HG02884 (cell line): ENCODE measurements around the gene DCST1.

ENCODE experiments used
- ATAC-seq: cut with Tn5 transposase; IDR thresholded peaks from one replicate; pipeline ENCODE4 v1.9.1; 2021; ENCODE audit warnings: mild to moderate bottlenecking, moderate library complexity; ENCODE audit not compliant: unreplicated experiment

Gene DCST1

GRCh38 chr1:155001425-155001674, 32.3 kb upstream of the DCST1 start:
- no peak for ATAC-seq

DNA sequence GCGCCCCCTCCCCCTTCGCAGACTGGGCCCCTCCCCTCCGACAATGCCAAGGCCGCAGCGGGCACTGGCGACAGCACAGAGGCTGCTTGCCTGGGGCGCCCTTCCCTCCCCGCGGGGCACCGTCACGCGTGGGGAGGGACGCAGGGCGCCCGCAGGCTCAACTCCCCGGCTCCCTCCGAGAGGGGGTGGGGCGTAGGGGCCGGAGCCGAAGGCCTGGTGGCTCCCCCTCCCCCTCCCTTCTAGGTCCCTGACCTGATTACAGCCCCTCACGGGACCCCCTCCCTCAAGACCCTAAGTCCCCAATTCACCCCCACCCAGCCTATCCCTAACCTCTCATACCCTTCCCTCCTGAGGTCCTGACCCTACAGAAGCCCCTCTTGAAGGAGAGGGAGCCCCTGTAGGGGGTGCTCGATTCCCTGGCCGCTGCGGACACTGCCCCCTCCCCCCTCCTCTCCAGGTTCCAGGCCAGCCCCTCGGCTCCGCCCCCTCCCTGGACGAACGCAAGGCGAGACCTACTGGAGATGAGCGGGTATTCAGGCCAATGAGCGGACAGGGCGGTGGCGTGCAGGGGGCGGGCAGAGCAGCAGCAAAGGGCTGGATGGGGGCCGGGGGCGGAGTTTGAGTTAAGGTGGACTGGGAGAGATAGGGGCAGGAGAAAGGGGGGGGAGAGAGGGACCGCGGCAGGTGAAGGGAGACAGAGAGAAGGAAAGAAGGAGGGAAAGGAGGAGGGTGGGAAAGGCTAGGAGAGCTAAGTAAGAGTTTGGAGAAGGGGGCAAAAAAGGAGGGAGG, 31.8 kb upstream of the DCST1 start:
- ATAC-seq, result no peak

GRCh38 chr1:155002464-155003226, 31.0 kb upstream of the DCST1 start, which contains the start of gene ZBTB7B:
Gene ZBTB7B (plus strand): TSS chr1:155002802. CDS start chr1:155014661, 11,859 bp downstream.
- ATAC-seq, result no peak

GRCh38 chr1:155003227-155003765, 30.3 kb upstream of the DCST1 start:
- ATAC-seq, result no peak

GRCh38 chr1:155003766-155004351, 29.8 kb upstream of the DCST1 start:
- ATAC-seq, result no peak

GRCh38 chr1:155004352-155005075, 29.1 kb upstream of the DCST1 start:
- no peak for ATAC-seq

DNA sequence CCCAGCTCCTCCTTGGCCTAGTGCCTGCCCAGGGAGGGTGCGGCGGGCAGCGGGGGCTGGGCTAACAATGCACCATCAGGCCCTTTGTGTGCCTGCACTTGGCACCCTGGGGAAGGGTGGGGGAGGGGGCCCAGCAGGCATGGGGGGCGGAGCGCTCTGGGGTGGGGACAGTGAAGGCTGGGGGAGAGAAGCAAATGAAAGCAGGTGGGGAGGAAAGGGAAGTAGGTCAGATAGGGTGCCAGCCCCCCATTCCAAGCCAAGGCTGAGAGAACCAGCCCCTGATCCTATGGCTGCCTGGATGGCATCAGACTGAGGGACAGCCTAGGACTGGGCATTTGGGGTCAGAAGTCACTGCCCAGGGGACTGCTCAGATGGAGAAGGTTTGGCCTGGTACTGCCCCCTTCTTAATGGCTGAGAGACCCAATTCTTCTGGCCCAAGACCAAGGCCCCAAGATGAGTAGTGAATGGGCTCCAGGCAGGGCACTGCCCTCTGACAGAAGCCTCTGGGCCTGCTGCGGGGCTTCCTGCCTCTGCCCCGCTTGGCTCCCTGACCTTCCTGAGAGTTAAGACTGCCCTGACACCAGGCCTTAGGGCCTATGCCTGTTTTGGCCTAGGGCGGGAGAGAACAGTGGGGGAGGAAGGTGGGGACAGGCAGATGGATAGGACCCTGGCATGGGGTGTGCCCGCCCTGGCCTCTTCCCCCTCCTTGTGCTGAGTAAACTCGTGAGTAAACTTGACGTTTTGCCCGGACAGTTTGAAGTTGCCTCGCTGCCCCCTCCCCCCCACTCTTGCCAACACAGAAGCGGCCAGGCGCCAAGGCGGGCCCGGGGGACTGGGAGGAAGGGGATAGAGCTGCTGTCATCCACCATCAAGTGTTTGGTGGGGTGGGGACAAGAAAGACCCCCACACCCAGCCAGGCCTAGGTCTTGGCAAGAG, 28.3 kb upstream of the DCST1 start:
- no peak for ATAC-seq

- ATAC-seq, result no peak
Measured at GRCh38 chr1:155006601-155007101, 27.0 kb upstream of the DCST1 start.

DNA sequence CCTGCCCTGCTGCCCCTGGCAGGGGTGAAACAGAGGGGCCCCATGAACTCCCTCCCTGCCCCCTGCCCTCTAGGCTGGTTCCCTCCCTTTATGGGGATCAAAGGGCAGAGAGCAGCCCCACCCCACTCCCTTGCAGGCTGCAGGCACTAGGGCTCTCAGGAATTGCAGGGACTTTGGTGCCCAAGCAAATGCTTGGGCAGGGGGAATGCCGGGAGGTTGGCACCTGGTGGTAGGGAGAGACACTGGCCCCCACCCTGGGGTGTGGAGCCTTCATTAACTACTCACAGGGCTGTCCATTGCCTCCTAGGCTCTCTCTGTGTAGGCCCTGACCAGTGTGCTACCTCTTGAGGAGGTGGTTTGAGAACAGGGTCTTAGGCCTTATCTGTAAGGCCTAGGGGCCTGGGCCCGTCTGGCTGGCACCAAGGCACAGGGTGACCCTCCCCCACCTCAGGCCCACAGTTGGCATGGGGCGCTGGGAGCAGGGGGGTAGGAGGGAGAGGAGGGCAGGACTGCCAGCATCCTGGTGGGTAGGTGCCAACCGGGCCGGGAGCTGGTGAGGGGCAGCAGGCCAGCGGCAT, 26.3 kb upstream of the DCST1 start:
- ATAC-seq, result no peak

- ATAC-seq, result no peak
Measured at GRCh38 chr1:155008015-155008941, 25.3 kb upstream of the DCST1 start.

DNA sequence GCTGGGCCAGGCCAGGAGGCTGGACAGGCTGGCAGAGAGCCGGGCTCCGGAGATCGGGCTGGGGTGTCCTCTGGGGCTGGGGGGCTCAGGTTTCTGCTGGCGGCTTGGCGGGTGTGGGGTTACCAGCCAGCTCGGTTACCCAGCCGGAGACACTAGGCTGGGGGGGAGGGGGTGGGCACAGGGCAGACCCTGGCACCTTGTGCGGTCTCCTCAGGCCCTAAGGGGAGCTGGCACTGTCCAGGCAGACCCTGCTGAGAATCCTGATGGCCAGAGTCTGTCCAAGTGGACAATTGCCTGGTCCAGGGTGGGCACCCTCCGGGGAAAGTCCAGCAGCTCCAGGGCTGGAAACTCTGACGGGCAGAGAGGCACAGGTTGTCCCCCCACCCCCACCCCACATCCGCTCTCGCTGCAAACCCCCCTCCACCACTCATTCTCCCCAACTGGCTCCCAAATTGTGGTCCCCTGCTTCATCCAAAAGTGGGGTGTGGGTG, 24.4 kb upstream of the DCST1 start:
- ATAC-seq, result no peak

- ATAC-seq, result no peak
Measured at GRCh38 chr1:155009742-155010141, 23.9 kb upstream of the DCST1 start.

- ATAC-seq, result no peak
Measured at GRCh38 chr1:155010211-155010918, 23.3 kb upstream of the DCST1 start.

GRCh38 chr1:155011004-155011416, 22.6 kb upstream of the DCST1 start:
- no peak for ATAC-seq

GRCh38 chr1:155011437-155012025, 22.1 kb upstream of the DCST1 start:
- no peak for ATAC-seq

DNA sequence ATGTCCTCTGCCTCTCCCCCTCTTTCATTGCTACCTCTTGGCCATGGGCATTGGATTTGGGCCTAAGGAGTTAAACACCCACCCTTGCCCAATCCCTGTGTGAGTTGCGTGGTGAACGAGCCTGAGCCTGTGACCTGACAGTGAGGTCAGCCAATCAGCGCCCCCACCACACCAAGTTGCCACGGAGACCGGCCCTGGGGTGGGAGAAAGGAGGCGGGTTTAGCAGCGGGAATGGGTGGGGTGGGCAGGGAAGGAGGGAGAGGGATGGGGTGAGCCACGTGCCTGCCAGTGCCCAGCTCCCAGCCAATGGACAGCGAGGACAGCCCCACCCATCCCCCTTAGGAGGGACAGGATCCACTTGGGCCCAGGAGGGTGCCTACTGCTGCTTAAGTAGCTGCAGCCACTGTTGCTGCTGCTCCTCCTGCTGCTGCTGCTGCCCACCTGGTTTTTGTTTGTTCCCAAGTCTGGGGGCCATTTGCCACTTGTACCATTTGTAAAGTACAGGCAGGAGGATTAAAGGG, 21.5 kb upstream of the DCST1 start:
- ATAC-seq, result no peak
